GM18858 (cell line): Measurements from ENCODE around the gene USP24.
A peak's percentile ranks its signal among the peaks of the same experiment; 100 is the strongest.
"Not testable (repeated sequence)": the region's sequence is repeated elsewhere in the genome, so short reads cannot be mapped to it uniquely, and the experiment has no call there.

ENCODE experiments used
- ATAC-seq: cut with Tn5 transposase; IDR thresholded peaks from one replicate; pipeline ENCODE4 v1.9.1; 2021; ENCODE audit not compliant: unreplicated experiment

Gene USP24

GRCh38 chr1:55127827-55128343, 87.3 kb downstream of the USP24 start:
- ATAC-seq = peak; percentile 68

- peak; percentile 33 for ATAC-seq
Observed at GRCh38 chr1:55124470-55124869, 90.7 kb downstream of the USP24 start.

- ATAC-seq = no peak
Observed at GRCh38 chr1:55120538-55120937, 94.6 kb downstream of the USP24 start.

- ATAC-seq = no peak
Observed at GRCh38 chr1:55118651-55119329, 96.4 kb downstream of the USP24 start.

GRCh38 chr1:55117941-55118340, 97.2 kb downstream of the USP24 start:
- ATAC-seq = no peak

GRCh38 chr1:55109005-55109404, 106.2 kb downstream of the USP24 start:
- not testable (repeated sequence) for ATAC-seq

- no peak for ATAC-seq
Observed at GRCh38 chr1:55107101-55107500, 108.1 kb downstream of the USP24 start.

GRCh38 chr1:55103891-55104290, 111.3 kb downstream of the USP24 start:
- no peak for ATAC-seq

- no peak for ATAC-seq
Observed at GRCh38 chr1:55095095-55095494, 120.1 kb downstream of the USP24 start.

- no peak for ATAC-seq
Observed at GRCh38 chr1:55092475-55092874, 122.7 kb downstream of the USP24 start.

GRCh38 chr1:55089683-55090082, 125.5 kb downstream of the USP24 start:
- no peak for ATAC-seq

GRCh38 chr1:55088413-55088812, 126.8 kb downstream of the USP24 start:
- no peak for ATAC-seq

GRCh38 chr1:55087439-55087838, 127.7 kb downstream of the USP24 start:
- ATAC-seq = no peak

GRCh38 chr1:55084257-55084656, 130.9 kb downstream of the USP24 start:
- ATAC-seq = no peak

GRCh38 chr1:55081905-55082296, 133.3 kb downstream of the USP24 start:
- no peak for ATAC-seq

GRCh38 chr1:55081188-55081904, 133.8 kb downstream of the USP24 start:
- ATAC-seq = no peak

- no peak for ATAC-seq
Observed at GRCh38 chr1:55079651-55080050, 135.5 kb downstream of the USP24 start.

- no peak for ATAC-seq
Observed at GRCh38 chr1:55078470-55078869, 136.7 kb downstream of the USP24 start.

- no peak for ATAC-seq
Observed at GRCh38 chr1:55076356-55076755, 138.8 kb downstream of the USP24 start.

GRCh38 chr1:55074455-55074854, 140.7 kb downstream of the USP24 start:
- no peak for ATAC-seq

- peak; percentile 63 for ATAC-seq
Observed at GRCh38 chr1:55073187-55073916, 141.8 kb downstream of the USP24 start.

- ATAC-seq = no peak
Observed at GRCh38 chr1:55071477-55071876, 143.7 kb downstream of the USP24 start.
